GM12874 (cell line): Measurements from ENCODE around the gene C1orf174.

Experiments used
- TF ChIP-seq, protein P1 (sequence below): IDR thresholded peaks from 2 replicates; pipeline ENCODE4 v1.5.1; 2011; ENCODE audit warnings: low read depth, mild to moderate bottlenecking, control low read depth, low read length, moderate library complexity; ENCODE audit not compliant: insufficient read depth

C1orf174 gene

DNA sequence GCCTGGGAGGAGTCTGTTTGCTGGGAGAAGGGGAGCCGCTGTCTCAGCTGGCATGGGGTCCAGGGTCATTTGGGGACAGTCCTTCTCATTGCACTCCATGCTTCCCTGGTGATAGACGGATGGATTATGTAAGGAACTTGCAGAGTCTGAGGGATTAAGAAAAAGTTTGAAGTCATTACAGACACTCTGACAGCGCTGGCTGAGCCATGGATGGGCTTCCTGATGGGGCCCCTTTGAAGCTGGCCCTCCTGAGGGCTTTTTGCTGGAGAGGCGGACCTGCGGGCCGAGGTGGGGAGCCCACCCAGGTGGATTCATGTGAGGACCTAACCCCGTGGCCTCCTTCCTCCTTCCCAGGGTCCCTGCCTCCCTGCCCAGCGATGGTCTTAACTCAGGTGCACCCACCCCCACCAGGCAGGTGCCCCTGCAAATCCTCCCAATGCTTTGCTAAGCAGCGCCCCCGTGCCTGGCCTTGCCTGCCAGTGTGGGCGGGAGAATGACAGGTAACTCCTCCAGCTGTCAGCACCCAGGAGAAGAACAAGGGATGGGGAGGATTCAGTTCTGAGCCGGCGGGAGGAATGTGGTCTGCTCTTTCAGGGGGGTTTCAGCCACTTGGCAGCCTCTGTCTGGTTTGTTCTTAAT, 24.2 kb upstream of the C1orf174 start:
- TF ChIP-seq, protein P1, sequence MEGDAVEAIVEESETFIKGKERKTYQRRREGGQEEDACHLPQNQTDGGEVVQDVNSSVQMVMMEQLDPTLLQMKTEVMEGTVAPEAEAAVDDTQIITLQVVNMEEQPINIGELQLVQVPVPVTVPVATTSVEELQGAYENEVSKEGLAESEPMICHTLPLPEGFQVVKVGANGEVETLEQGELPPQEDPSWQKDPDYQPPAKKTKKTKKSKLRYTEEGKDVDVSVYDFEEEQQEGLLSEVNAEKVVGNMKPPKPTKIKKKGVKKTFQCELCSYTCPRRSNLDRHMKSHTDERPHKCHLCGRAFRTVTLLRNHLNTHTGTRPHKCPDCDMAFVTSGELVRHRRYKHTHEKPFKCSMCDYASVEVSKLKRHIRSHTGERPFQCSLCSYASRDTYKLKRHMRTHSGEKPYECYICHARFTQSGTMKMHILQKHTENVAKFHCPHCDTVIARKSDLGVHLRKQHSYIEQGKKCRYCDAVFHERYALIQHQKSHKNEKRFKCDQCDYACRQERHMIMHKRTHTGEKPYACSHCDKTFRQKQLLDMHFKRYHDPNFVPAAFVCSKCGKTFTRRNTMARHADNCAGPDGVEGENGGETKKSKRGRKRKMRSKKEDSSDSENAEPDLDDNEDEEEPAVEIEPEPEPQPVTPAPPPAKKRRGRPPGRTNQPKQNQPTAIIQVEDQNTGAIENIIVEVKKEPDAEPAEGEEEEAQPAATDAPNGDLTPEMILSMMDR: no peak

DNA sequence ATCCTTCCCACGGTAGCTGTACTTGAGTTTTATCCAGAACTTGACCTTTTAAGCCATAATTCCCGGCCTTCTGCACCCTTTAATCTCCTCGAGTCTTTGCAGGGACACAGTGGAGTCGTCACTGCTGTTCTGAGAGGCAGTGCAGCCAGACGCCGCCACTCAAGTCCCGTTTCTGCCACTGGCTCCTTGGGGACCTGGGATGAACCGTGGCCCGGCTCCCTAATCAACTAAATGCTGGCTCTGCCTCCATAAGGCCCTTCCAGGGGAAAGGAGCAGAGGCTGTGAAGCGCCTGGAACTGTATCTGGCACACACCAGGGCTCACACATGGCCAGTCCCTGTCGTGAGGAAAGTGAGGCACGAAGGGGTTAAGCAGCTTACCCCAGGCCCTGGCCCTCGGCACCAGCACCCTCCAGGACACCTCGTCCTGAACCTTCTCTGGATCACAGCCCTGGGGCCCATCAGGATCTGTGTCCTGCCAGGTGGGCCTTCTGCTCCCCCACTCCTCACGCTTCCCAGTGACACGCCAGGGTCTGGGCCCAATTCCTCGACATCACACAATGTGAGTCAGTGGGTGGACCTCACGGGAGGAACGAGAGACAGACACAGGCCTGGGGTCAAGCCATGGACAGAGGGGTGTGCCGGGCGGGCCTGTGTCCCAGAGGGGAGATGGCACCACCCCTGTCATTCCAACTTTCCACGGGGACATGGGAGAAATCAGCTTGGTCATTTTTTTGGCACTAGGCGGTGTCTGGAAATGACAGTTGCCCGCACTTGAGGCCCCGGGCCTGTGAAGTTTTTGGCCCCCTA, 23.5 kb upstream of the C1orf174 start:
- TF ChIP-seq, protein P1: no peak

DNA sequence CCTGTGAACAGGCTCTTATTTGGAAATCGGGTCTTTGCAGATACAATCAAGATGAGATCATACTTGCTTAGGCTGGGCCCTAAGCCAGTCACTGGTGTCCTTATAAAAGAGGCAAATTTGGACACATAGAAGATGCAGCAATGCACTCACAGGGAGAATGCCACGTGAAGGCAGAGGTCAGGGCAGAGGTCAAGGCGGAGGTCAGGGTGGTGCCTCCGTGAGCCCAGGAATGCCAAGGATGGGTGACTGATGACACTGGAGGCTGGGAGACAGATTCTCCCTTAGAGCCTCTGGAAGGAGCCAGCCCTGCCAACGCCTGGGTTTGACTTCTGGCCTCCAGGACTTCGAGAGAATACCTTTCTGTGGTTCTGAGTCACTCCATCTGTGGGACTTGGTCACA, 22.8 kb upstream of the C1orf174 start:
- TF ChIP-seq, protein P1: no peak

DNA sequence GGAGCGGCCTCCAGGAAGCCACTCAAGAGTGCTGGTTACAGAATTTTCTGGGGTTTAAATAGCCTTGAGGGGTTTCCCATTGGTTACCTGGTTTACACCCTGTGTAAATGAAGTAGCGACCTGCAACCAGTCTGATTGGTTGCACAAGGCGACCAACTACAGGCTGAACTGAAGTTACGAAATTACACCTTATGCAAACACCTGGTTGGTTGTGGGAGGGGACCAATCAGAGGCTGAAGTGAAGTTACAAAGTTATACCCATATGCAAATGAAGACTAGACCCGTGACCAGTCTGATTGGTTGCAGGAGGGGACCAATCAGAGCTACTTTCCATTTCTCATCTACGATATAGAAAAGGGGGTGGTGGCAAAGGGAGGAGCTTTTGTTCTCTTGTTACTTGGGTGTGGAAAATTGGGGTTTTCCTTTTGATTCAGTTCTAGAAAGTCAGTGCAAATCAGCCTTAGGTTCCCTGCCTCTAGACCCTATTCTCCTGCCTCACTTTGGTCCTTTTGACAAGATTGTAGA, 22.2 kb upstream of the C1orf174 start:
- TF ChIP-seq, protein P1: no peak

DNA sequence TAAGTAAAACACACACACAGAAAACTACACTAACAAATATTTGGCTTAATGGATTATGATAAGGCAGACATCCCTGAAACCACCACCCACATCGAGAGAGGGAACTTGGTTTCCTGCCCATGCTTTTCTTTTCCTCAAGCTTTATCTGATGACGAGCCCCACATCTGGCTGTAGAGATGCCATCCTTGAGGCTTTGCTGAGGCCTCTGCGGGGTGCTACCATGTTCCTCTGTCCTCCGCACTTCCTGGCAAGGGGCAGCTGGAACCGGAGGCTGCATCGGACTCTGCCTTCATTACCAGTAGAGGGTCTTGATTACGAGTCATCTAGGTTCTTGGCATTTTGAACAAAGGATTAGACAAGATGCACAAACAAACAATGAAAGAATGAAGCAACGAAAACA, 21.7 kb upstream of the C1orf174 start:
- TF ChIP-seq, protein P1: no peak

DNA sequence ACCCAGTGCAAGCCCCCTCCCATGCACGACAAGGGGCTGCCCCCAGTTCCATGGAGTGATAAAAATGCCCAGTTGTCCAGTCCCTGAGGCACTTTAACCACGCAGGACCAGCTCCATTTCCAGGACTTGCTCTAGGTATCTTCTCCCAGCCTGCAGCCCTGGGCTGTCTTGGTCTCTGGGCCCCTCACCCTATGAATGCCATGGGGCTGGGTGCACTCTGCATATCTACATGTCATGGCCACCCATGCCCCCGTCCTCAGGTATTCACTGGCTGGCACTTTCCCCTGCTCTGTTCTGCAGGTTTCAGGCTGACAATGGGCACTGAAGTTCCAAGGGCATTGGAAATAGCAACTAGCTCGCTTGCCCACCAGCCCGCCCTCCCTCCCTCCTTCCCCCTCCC, 19.6 kb upstream of the C1orf174 start:
- TF ChIP-seq, protein P1: no peak

DNA sequence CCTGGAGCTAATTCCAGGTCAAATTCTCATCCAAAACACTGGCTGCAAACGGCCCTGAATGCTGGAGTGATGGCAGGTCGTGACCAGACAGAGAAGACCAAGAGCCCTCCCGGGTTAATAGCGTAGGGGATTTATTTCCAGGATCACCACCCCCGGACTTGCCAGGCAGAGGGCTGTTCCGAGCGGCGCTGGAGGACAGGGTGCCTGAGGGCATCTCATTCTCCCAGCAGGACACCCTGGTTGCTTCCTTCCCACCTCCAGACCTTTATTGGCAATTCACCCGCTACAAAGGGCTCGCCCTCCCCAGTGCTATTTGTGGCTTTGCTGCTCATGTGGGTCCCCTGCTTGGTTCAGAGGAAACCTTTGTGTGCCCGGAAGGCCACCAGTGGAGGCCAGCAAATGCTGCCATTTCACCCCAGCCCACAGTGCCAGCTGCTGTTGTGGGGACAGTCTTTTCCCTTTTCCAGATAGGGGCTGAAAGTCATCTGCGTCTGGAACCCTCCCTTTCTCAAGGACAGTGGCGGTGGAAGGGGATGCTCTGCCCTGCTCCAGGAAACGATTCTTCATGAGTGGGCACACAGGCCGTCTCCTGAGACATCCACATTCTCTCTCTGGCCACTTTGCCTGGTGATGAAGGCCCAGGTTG, 19.0 kb upstream of the C1orf174 start:
- TF ChIP-seq, protein P1: no peak
